Activated gamma-delta T cell treated with Interleukin-2 at 50 U/mL for 16 hours (primary cell): ENCODE measurements around the gene CLDN24.

Source experiments
- DNase-seq: peaks from one replicate; pipeline ENCODE4 v3.0.0-alpha.2; 2020

Gene CLDN24

DNA sequence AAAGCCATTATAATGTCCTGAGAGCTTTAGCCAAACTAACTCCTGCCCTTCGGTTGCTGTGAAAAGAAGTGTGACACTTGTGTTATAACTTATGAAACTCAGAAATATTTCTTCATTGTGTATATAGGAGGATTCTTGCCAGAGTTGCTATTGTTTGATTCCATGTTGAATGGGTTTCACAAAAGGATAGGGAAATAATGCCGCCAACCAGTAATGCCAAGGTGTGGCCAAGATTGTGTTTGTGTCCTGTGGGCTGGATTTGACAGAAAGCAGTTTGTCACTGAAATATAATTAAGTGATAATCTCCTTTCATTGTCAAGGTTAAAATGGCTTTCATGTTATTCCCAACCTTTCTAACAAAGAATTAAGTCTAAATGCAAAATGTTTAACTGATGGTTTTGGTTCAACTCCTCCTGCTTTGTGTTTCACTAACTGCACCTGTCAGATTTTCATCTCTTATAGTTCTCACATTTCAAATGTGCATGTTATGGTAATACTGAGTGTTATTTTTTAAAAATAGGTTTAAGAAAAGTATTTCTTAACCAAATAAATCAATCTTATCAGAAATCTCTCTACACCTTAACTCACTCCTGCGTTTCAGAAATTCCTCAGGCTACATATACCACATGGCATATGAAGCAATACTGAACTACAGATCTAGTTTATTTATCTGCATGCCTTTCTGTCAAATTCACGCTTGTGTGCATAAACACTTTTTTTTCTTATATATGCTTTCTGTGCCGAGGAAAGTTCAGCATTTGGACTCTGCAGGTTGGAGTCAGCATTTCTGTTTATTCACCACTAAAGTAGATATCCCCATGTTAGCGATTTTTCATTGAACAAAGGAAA, 1.8 kb downstream of the CLDN24 start, which contains the start of gene CLDN22:
Gene CLDN22, minus strand, starts transcription at position 66 of the 849 bp plus-strand sequence. Its CDS starts 58 bp downstream, at position 8.
- no peak for DNase-seq

DNA sequence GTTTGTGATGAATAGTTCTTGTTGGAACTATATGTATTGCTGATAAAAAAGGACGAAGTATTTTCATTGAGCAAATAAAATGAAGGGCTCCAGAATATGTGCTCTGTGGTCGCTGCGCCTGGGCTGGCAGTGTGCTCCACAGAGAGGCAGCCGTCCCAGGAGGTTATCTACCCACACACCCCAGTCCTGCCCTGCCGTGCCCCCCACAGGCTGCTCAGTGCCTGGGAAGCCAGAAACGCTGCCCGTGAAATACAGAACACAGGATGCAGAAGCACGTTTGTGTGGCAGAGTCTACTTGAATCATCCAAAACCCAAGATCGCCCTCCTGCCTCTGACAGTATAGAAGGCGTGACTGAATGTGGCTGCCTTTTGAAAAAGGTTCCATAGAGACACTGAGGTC, 3.6 kb downstream of the CLDN24 start:
- DNase-seq: no peak

DNA sequence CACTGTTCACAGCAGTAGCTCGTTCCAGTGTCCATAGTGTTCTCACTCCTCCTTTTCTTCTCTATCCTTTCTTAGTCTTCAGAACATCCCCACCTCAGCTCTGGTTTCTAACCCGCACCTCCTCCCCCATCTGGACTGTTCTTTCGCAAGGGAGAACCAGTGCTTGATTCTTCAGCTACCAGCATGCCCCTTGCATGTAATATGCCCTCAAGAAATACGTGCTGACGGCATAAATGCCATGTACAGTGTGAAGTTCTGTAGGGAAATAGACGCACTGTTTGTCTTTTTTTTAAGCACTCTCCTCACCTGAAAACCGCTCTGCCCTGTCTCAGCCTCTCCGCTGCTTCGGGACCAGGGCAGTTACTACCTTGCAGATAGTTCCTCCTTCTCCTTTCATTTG, 7.4 kb downstream of the CLDN24 start:
- no peak for DNase-seq

DNA sequence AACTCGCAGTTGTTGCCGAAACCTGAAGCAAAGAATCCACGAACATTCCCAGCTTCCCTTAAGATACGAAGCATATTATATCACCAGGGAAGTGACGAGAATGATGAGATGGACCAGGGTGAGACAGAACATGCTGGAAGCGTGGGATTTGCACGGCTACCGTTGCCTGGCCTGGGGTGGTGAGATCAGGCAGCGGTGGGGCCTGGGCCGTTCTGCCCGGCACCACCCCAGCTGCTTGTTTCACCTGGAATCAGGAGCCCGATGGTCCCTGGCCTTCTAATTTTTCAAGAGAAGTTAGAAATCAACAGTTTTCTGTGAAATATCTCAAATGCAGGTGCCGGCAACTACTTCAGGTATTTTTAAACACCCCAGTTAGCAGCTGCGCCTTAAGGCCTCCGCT, 7.9 kb downstream of the CLDN24 start:
- DNase-seq: no peak

DNA sequence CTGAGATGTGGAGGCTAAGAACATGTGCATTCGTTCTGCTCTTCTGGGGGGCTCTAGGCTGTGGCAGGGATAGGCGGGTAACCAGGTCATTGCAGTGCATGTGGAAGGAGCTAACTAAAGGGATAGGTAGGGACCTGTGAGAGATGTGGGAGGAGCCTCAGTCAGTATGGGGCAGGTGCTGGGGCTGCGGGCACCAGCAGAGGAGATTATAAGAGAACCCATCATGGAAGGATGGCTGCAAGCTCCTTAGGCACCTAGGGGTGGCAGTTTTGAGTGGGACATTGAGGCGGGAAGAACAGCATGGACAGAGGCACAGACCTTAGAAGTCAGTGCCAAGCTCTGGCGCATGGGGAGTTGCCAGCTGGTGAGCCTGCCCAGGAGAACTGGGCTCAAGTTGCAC, 9.4 kb downstream of the CLDN24 start:
- no peak for DNase-seq

DNA sequence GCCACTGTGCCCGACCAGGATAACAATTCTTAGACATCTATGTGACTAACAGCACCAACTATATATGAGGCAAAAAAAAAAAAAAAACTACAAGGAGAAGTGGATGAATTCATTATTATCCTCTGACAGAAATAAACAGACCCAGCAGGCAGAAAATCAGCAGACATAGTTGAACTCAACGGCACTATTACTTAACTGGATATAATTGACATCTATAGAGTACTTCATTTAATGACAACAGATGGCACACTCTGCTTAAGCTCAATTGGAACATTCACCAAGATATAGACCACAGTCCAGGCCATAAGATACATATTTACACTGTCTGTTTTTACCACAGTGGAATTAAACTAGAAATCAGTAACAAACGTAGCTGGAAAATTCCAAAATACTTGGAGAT, 15.4 kb downstream of the CLDN24 start:
- DNase-seq: no peak

DNA sequence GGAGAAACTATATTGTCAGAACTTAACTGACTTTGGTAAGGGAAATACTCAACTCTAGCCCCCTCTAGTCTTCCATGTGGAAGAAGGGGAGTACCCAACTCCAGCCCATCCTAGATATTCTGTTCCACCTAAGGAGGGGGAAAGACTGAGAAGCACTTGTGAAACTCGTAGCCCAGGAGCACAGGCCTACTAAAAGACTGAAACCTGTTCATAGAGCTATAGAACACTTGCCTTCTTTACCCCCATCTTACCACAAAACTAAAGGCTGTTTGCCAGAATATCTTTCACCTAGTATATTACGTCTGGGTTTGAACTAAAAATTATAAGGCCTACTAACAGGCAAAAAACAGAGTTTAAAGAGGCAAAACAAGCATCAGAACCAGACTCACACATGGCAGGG, 17.7 kb downstream of the CLDN24 start:
- no peak for DNase-seq

DNA sequence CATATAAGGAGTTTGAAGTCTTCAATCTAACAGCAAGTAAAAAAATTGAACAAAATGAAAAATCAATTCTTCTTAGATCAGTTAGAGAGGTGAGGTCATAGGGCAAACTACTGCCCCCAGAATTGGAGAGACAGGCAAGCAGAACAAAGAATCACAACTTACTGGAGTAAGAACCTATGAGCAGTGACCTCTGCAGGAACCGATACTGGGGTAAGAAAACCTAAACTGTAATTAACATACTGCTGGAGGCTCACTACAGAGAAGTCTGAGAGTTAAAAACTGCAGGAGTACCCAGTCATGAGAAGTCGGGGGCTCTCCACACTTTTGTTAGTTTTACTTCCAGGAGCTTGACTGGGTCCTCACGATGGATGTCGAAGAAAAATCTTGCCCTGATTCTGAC, 18.2 kb downstream of the CLDN24 start:
- no peak for DNase-seq

DNA sequence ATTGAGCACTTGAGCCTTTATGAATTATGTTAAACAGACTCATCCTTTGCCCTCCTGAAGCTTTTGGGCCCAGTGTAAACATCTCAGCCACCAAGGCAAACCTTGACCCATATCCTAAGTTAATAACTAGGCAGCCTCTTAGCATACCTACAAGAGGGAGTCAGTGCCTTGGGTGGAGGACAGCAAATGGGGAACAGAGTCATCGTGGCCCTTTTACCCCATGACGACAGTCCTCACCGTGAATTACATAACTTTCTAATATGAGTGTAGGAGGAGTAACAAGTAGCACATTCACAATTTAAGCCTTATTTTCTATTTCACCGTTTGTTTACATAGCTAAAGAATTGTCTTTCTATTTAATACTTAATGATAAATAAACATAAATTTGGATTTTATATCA, 18.9 kb downstream of the CLDN24 start:
- no peak for DNase-seq

DNA sequence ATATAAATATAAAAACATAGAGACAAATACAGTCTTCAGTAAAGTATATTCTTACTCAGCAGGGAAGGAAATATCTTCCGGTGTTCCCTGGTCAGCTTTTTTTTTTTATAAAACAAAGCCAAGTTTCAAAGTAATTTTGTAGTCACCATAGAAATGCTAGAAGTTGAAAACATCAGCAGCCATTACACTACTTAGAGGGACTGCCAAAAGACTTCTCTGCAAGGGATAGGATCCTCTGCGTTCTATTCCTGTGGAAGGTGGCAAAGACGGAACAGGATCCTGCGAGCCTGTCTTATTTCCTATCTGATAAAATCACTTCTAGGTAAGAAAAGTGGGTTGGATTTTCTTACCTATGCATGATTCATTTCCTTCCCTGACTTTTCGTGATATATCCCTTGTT, 21.6 kb downstream of the CLDN24 start:
- no peak for DNase-seq

DNA sequence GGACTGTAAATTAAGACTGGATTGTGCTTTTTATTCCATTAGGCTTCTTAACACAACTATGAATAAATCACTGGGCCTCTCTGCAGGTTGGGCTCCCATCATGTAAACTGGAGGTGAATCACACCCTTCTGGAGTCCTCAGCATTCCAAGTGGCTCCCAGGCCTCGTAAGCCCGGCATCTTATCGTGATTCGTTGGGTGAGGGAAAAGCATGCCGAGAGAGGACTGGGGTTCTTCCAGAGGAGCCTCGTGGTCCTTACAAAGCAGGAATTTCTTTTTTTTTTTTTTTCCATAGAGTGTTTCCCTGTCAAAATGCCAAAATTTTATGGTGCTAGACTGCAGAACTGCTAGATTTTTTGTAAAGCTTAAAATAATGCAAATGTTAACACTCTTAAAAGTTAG, 22.2 kb downstream of the CLDN24 start:
- no peak for DNase-seq

DNA sequence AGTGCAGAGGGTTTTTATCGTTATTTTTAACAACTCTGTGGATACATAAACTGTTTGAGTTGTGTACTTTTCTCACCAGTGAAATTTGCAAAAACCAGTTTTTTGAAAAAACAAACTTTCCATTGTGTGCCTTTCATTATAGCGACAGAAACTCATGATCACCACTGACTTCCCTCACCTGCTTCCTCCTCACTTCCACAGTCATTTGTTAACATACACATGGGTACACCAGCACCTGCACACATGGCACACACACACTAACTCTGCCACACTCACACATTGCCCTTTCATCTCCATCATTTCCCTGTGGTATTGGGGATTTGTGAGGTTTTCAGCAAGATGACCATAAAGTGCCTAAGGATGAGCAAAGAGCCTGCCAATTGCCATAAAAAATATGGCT, 22.8 kb downstream of the CLDN24 start:
- no peak for DNase-seq

DNA sequence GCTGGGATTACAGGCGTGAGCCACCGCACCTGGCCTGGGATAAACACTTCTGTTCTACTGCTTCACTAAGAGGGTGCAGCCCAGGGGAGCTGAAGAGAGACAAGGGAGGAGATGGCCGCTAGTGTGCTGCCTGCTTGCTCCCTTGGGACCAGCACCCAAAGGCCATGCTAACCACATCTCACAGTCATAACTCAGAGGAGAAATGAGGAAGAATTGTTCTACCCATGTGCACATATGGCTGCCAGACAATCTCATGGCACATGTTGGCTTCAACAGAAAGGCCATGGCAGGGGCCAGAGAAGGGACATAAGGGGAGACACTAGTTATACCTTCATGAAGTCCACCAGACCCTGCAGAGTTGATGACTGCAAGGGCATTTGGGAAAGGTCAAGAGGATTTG, 24.6 kb downstream of the CLDN24 start:
- no peak for DNase-seq

DNA sequence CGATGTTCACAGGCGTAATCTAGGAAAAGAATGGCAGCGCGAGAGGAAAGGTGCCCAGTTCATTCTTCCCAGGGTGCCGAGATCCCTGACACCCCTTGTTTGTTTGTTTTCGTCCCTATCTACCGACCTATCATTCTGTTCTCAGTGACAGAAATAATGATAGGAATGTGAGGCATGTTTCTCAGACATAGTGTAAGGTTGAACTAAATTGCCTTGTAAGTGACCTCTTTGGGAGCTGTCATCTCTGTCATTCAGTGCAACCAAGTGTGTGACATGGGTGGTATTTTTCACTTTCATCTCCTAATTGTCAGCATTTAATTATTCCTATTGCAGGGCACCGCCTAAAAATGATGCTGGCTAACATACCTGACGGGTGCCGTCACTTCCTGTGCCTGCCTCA, 26.5 kb downstream of the CLDN24 start:
- DNase-seq: no peak

DNA sequence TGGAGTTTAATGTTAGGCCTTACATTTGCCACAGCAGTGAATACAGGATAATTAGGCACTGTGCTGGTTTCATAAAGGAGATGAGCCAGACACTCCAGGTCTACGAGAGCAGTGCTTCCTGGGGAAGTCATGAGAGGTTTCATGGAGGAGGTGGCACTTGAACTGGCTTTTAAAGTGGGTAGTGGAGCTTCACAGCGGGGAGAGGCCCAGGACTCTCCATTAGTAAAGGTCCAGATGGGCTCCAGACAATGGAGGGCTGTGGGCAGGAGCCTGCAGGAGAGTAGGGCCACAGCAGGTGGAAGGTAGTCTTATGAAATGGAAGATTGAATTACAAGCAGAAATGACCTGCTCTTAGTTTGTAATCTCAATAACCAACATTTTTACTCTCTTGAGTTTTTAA, 31.2 kb downstream of the CLDN24 start:
- DNase-seq: no peak

DNA sequence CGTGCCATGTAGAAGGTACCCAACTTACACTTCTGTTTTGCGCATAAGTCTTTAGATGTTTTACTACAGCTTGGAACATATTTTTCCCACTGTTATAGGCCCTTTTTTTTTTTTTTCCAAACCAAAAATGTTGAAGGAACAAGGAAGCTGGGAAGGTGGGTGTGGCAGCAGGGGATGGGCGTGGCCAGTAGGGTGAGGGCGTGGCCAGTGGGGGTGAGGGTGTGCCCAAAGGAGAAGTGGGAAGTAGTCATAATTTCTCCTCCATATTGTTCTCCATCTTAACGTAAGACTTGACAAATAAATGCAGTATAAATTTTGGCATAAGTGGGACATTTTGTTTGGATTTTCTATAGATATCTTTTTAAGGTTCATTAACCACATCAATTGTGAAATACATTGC, 32.5 kb downstream of the CLDN24 start:
- DNase-seq: no peak

DNA sequence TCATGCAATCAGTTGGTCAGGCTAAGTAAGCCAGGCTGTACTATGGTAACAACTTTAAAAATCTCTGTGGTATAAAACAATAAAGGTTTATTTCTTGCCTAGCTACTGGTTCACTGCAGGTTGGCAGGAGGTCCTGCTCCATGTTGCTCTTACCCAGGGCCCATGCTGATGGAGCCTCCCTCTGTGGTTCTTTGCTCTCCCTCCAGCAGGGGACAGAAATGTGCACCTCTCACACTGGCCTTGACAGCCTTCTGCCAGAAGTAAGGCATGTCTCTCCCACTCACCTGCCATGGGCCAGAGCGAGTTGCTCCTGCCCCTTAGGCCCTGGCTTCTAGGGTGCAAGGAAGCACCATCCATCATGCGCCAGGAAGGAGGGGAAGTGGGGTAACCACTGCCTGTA, 33.3 kb downstream of the CLDN24 start:
- no peak for DNase-seq

DNA sequence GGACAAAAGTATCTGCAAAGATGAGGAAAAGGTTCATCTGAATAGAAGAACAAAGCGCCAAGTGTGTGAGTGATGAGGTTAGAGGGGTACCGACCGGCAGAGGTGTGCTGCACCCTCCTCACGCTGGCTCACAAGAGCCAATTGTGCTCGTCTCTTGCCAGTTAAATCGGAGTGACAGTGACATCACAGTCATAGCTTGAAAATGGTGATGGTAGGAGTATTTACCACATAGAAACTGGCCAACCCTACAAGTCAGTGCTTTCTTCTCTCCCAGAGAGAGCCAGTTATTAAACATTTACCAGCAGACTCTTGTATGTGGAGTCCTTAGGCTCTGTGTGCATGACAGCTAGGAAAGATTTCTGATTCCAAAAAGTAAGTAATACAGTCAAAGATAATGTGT, 34.5 kb downstream of the CLDN24 start:
- no peak for DNase-seq

DNA sequence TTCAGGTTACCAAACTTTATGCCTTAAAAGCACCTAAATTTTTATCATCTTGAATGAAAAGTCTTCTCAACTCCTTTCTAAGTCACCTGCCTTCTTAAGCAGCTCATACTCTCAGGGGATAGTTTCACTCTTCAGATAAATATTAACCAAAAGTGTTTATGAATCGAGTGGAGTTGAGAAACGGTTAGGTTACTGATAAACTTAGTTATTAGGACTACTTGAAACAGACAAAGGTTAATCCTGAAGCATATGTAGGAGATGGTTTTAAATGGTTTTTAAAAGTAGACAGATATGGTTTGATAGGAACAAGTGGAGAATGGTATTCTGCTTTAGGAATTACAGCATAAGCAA, 34.9 kb downstream of the CLDN24 start:
- DNase-seq: no peak

DNA sequence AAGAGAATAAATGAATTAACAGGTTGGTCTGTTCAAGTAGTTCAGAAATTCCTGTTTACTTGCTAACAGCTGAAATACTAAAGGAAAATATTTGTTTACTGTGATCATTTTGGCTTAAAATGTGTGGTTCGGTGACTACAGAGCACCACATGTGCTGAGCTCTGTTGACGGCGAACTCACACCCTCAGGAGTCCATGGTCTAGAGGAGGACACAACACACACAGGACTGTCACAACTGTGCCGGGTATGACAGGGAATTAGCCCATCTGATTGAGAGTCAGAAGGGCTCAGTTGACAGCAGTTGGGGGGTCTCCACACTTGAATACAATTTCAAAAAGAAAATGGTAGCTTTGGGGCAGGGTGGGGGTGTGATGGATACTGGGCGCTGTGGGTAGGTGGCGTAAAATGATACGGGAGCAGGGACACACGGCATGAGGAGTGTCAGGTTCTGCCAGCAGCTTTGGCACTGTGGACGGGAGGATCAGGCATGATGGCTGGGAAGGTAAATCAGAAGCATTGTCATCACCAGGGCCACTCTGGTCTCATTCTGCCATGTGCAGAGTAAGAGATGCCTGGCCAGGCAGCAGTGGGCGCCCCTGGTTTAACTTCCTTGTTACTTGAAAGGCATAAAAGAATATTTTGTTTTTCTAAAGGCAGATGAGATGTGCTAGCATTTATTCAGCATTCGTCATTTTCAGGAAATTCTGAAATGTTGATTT, 35.5 kb downstream of the CLDN24 start:
- DNase-seq: no peak

DNA sequence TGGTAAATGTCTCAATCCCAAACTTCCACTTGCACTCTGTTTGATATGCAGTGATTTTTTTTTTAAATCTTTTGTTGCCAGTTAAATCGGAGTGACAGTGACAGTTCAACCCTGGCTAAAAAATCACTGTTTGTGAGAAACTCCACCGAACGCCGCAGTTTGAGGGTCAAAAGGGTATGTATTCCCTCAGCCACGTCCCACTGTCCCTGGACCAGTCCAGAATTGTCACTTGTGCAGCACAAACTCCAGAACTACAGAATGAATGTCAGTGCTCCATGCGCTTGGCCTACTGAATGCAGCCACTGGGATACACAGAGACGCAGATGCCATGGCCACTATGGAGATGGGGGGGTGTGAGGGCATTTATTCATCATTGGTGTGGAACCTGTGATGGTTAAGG, 36.3 kb downstream of the CLDN24 start:
- no peak for DNase-seq

DNA sequence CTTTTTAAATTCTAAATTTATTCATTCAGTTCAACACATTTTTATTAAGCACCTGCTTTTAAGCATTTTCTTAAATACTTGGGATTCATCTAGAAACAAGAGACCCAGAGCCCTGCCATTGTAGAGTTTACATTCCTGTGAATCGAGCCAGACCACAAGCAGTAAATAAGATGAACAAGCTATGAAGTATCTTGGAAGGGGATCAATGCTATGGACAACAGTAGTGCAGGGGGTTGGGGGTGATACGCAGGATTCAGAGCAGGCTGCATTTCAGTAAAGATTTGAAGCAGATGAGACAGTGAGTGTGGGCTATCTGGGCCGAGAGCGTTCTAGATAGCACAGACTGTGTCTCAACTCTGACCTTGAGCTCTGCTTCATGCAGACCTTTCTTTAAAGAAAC, 37.3 kb downstream of the CLDN24 start:
- no peak for DNase-seq

DNA sequence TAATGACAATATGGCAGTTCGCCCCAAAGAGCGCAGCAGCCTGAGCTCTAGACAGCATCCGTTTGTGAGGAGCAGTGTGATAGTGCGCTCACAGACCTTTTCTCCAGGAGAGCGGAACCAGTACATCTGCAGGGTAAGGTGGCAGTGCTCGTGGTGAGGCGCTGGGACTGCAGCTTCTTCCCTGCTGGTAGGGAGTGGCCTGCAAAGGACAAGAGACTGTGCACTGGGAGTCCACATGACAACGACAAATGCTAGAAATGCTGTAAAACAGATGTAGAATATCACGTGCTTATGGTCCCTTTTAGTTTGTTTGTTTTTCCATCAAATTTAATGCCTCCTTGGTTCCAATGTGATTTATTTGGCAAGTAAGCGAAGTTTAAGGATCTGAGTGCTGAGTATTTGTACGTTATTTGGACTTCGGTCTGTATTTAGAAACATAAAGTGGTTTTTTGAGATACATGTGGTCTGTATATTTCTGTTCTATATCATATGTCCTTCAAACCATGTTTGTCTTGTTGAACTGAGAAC, 37.9 kb downstream of the CLDN24 start:
- no peak for DNase-seq

DNA sequence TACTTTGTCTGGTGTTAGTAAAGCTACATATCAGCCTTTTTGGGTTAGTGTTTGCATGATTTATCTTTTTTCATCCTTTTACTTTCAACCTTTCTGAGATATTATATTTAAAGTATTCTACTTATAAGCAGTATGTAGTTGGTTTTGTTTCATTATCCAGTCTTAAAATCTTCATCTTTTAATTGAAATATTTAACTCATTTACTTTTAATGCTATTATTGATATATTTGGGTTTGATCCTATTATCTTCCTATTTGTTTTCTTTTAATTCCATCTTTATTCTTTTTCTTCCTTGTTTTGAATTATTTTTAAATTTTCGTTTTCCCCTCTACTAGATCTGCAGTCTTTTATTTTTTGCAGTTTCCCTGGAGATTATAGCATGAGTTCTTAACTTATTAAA, 46.1 kb downstream of the CLDN24 start:
- no peak for DNase-seq
